ENCODE measurements around the gene ADNP2. TPM values are rescaled to one million over a fixed set of nuclear protein-coding genes. Genes with fewer than 3 reads are reported as not detected.

Gene ADNP2
- total and polyA plus RNA-seq, 2 of the 13 experiments (the other 11 are each of a cell fraction or from before 2014, with no cell fraction given), result 10.8 to 25.5 TPM

DNA sequence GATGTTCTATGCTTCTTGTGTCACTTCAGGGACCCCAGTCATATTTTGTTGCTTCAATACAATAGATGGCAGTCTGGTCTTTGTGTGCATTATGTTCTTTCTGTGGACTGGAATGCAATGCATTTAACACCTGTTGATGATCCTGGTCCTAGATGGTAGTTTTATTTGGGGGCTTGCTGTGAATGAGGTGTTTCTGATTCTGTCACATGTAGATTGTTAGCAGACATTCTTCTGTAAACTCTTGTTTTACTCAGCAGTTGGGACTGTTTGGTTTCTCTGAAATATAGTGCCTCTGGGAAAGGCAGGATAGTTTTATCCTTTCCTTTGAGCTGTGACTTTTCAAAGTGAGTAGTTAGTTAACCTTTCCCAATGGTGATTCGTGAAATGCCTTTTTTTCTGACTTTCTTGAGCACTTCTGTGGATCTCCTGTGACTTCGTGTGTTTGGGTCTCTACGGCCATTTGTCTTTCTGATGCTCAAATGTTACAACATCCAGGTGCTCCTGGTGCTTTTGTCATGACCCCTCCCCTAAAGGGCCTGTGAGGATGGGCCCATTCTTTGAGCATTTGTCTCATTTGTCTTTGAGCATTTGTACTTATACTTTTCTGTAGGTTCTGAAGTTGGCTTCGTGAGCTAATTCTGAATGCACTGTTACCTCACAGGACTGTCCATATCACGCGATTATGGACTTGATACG lies 20.8 kb downstream of the ADNP2 start:
- Histone ChIP-seq H3K27ac (ENCODE audit: extremely low read length, insufficient read depth, low read length) (no peak overlapping the region), H3K4me2 (ENCODE audit: low read depth, low read length) (no peak overlapping the region), H3K36me3 (replicated peaks in 1 of 2; ENCODE audit: control insufficient read depth in 1 of 2, insufficient read depth in 2 of 2, low read length in 2 of 2) (peaks cover 17 to 51% of the 10 kb centered on the region in 2 experiments), H3K79me2 (ENCODE audit: insufficient read depth, low read length) (peaks cover 68% of the 10 kb centered on the region), H3K9me3 (ENCODE audit: low read length) (no peaks in the 10 kb centered on the region), H3K27me3 (ENCODE audit: control insufficient read depth in 1 of 2, insufficient read depth in 2 of 2, low read length in 2 of 2) (no peaks in the 10 kb centered on the region), H3K4me1 (ENCODE audit: insufficient read depth, low read length) (peaks cover 11% of the 10 kb centered on the region), H2AFZ (ENCODE audit: low read length) (no peak overlapping the region), H3K4me3 (replicated peaks in 1 of 3; ENCODE audit: insufficient read depth in 1 of 3, low read depth in 2 of 3, low read length in 3 of 3) (no peak overlapping the region), H3K9ac (ENCODE audit: insufficient read depth, low read depth, low read length) (no peak overlapping the region), H4K20me1 (ENCODE audit: insufficient read depth, low read length) (peaks cover 26% of the 10 kb centered on the region)
- FAIRE-seq (peak; percentile 30), ATAC-seq (no peak), DNase-seq (ENCODE audit: low spot score) (no peak)
- TF ChIP-seq ZNF317 (CRISPR knock-in tag; IDR thresholded peaks at IDR 0.05), result peak; percentile 80
- no peak for TF ChIP-seq ZNF431 (CRISPR knock-in tag; IDR thresholded peaks at IDR 0.05; ENCODE audit: borderline replicate concordance, low read depth)
- ChIA-PET POLR2A (no interaction called here), CTCF (ENCODE audit: low intra/inter-chr PET ratio, low total read pairs) (no interaction called here)
- WGBS (ENCODE audit: low lambda C conversion rate), result 96% methylated on average over 7 of the region's 7 CpGs
- BruUV-seq (replicated peaks), result no TSS peak
- in situ Hi-C loops (cut with HindIII; ENCODE audit: extremely low pct_ligation_motif_present, low pct_unique_long_range_greater_than_20kb), result no loop called here
- intact Hi-C loops (cut with micrococcal nuclease; ENCODE audit: unreplicated experiment), result no loop called here

DNA sequence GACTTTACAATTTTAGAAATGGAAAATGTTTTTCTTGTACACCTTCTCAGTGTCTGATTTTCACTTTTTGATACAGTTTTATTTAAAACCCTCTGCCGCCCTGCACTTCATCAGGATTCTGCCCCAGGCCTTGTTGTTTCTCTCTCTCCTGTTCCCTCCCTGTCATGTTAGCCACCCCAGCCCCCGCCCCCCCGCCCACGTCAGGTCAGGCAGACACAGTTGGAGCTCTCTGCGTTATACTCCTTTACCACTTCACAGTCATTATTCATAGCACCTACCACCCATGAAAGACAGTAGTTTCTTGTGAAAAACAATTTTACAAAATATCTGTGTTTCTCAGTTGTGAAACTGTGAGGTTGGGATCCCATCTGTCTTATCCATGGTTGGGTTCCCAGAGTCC lies 21.5 kb downstream of the ADNP2 start:
- ATAC-seq (no peak), FAIRE-seq (no peak), DNase-seq (ENCODE audit: low spot score) (no peak)
- Histone ChIP-seq H3K27ac (ENCODE audit: extremely low read length, insufficient read depth, low read length) (no peak overlapping the region), H2AFZ (ENCODE audit: low read length) (no peak overlapping the region), H3K4me1 (ENCODE audit: insufficient read depth, low read length) (peaks cover 11% of the 10 kb centered on the region), H3K79me2 (ENCODE audit: insufficient read depth, low read length) (peaks cover 64% of the 10 kb centered on the region), H3K9ac (ENCODE audit: insufficient read depth, low read depth, low read length) (no peak overlapping the region), H3K27me3 (ENCODE audit: control insufficient read depth in 1 of 2, insufficient read depth in 2 of 2, low read length in 2 of 2) (no peaks in the 10 kb centered on the region), H3K9me3 (ENCODE audit: low read length) (no peaks in the 10 kb centered on the region), H4K20me1 (ENCODE audit: insufficient read depth, low read length) (peaks cover 23% of the 10 kb centered on the region), H3K4me2 (ENCODE audit: low read depth, low read length) (no peak overlapping the region), H3K4me3 (replicated peaks in 1 of 3; ENCODE audit: insufficient read depth in 1 of 3, low read depth in 2 of 3, low read length in 3 of 3) (no peak overlapping the region), H3K36me3 (replicated peaks in 1 of 2; ENCODE audit: control insufficient read depth in 1 of 2, insufficient read depth in 2 of 2, low read length in 2 of 2) (peaks cover 20 to 58% of the 10 kb centered on the region in 2 experiments)
- intact Hi-C loops (cut with micrococcal nuclease; ENCODE audit: unreplicated experiment), result no loop called here
- ChIA-PET POLR2A (no interaction called here), CTCF (ENCODE audit: low intra/inter-chr PET ratio, low total read pairs) (no interaction called here)
- WGBS (ENCODE audit: low lambda C conversion rate), result 99% methylated on average over 5 of the region's 5 CpGs
- in situ Hi-C loops (cut with HindIII; ENCODE audit: extremely low pct_ligation_motif_present, low pct_unique_long_range_greater_than_20kb), result no loop called here
- no TSS peak for BruUV-seq (replicated peaks)
- TF ChIP-seq, protein P1, sequence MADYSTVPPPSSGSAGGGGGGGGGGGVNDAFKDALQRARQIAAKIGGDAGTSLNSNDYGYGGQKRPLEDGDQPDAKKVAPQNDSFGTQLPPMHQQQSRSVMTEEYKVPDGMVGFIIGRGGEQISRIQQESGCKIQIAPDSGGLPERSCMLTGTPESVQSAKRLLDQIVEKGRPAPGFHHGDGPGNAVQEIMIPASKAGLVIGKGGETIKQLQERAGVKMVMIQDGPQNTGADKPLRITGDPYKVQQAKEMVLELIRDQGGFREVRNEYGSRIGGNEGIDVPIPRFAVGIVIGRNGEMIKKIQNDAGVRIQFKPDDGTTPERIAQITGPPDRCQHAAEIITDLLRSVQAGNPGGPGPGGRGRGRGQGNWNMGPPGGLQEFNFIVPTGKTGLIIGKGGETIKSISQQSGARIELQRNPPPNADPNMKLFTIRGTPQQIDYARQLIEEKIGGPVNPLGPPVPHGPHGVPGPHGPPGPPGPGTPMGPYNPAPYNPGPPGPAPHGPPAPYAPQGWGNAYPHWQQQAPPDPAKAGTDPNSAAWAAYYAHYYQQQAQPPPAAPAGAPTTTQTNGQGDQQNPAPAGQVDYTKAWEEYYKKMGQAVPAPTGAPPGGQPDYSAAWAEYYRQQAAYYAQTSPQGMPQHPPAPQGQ (CRISPR knock-in tag; IDR thresholded peaks at IDR 0.05; ENCODE audit: borderline replicate concordance), result no peak
- TF ChIP-seq ZNF432 (CRISPR knock-in tag; IDR thresholded peaks at IDR 0.05; ENCODE audit: borderline replicate concordance) (no peak), GATAD1 (CRISPR knock-in tag; IDR thresholded peaks at IDR 0.05) (no peak), JDP2 (CRISPR knock-in tag; IDR thresholded peaks at IDR 0.05; ENCODE audit: borderline replicate concordance) (no peak), ZNF549 (CRISPR knock-in tag; IDR thresholded peaks at IDR 0.05) (no peak), SAFB2 (CRISPR knock-in tag; IDR thresholded peaks at IDR 0.05; ENCODE audit: borderline replicate concordance, low read depth) (no peak), ATF7 (IDR thresholded peaks at IDR 0.05) (no peak), ATF7 (CRISPR knock-in tag; IDR thresholded peaks at IDR 0.05) (no peak), ZNF713 (CRISPR knock-in tag; IDR thresholded peaks at IDR 0.05) (no peak), SCMH1 (CRISPR knock-in tag; IDR thresholded peaks at IDR 0.05; ENCODE audit: borderline replicate concordance) (no peak)
- TF ChIP-seq, protein P2, sequence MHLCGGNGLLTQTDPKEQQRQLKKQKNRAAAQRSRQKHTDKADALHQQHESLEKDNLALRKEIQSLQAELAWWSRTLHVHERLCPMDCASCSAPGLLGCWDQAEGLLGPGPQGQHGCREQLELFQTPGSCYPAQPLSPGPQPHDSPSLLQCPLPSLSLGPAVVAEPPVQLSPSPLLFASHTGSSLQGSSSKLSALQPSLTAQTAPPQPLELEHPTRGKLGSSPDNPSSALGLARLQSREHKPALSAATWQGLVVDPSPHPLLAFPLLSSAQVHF (CRISPR knock-in tag; IDR thresholded peaks at IDR 0.05), result no peak
